ENCODE results near the gene HDC. TPM values are rescaled to one million over a fixed set of nuclear protein-coding genes. Genes with fewer than 3 reads are reported as not detected.

The HDC gene
- total RNA-seq, 1 experiment from 2014 or later = not detected

DNA sequence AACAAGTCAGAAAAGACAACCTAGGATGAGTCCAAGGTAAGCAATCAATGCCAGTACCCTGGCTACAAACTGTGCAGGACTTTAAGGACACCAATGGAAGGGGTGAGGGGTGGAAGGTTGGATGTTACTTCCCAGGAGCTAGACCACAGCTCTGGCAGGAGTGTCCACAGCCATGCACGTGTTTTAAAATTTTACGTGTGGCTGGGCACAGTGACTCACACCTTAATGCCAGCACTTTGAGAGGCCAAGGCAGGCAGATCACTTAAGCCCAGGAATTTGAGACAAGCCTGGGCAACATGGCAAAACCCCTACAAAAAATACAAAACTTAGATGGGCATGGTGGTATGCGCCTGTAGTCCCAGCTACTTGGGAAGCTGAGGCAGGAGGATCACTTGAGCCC is 14.7 kb upstream of the HDC start:
- ChIA-PET RAD21 (ENCODE audit: low non-redundant PET in 1 of 2, low total read pairs in 2 of 2, uncharacterized antibody in 2 of 2, unreplicated experiment in 2 of 2) (interaction anchor here in 1 of 2 experiments (0.6 kb wide), 1 partner anchor 505 kb away, joined by 3 read pairs; no protein-coding TSS in a partner anchor), CTCF (interaction anchor here (1.1 kb wide), 1 partner anchor 36 kb away, joined by 3 read pairs; no protein-coding TSS in a partner anchor), POLR2A (no interaction called here)
- no peaks in the 10 kb centered on the region for H3K9me2 ChIP-seq (ENCODE audit: insufficient read depth)
- H3K4me3 ChIP-seq (replicated peaks in 1 of 2; ENCODE audit: low read depth in 1 of 2, low read length in 2 of 2) = no peak overlapping the region
- no peak for ATAC-seq
- no peak overlapping the region for H3K9ac ChIP-seq (ENCODE audit: low read length)
- H4K20me1 ChIP-seq (ENCODE audit: insufficient read depth) = no peaks in the 10 kb centered on the region
- no peak overlapping the region for H2AFZ ChIP-seq (ENCODE audit: low read depth, low read length, poor library complexity, severe bottlenecking)
- no peak overlapping the region for H3K27ac ChIP-seq (ENCODE audit: low read depth, low read length)
- BruUV-seq (replicated peaks) = no TSS peak
- no peaks in the 10 kb centered on the region for H3K27me3 ChIP-seq (ENCODE audit: insufficient read depth, low read length)
- no peak overlapping the region for H3K4me2 ChIP-seq (ENCODE audit: low read length)
- H3K4me1 ChIP-seq (ENCODE audit: control insufficient read depth in 1 of 2, insufficient read depth in 2 of 2, low read length in 2 of 2) = no peaks in the 10 kb centered on the region
- no peaks in the 10 kb centered on the region for H3K36me3 ChIP-seq (ENCODE audit: control insufficient read depth in 1 of 2, insufficient read depth in 2 of 2, low read length in 2 of 2)
- H3K9me3 ChIP-seq (ENCODE audit: control insufficient read depth in 1 of 2, insufficient read depth in 1 of 2, low read depth in 1 of 2, low read length in 2 of 2) = no peaks in the 10 kb centered on the region
- no peak for DNase-seq (ENCODE audit: low read depth, low spot score)
- intact Hi-C loops (cut with micrococcal nuclease) = loop anchor here (10.0 kb wide), 1 partner anchor 65 kb away; no protein-coding TSS in a partner anchor
- no peak for TF ChIP-seq CBX3 (IDR thresholded peaks at IDR 0.05; ENCODE audit: low read depth)
- TF ChIP-seq YY1 (IDR thresholded peaks at IDR 0.05; ENCODE audit: extremely low read depth, insufficient replicate concordance, low read depth, low read length) = no peak
- no peak for TF ChIP-seq CEBPB (IDR thresholded peaks at IDR 0.05; ENCODE audit: low read depth)
- TF ChIP-seq EZH2 (IDR thresholded peaks at IDR 0.05) = no peak
- TF ChIP-seq, protein P1, sequence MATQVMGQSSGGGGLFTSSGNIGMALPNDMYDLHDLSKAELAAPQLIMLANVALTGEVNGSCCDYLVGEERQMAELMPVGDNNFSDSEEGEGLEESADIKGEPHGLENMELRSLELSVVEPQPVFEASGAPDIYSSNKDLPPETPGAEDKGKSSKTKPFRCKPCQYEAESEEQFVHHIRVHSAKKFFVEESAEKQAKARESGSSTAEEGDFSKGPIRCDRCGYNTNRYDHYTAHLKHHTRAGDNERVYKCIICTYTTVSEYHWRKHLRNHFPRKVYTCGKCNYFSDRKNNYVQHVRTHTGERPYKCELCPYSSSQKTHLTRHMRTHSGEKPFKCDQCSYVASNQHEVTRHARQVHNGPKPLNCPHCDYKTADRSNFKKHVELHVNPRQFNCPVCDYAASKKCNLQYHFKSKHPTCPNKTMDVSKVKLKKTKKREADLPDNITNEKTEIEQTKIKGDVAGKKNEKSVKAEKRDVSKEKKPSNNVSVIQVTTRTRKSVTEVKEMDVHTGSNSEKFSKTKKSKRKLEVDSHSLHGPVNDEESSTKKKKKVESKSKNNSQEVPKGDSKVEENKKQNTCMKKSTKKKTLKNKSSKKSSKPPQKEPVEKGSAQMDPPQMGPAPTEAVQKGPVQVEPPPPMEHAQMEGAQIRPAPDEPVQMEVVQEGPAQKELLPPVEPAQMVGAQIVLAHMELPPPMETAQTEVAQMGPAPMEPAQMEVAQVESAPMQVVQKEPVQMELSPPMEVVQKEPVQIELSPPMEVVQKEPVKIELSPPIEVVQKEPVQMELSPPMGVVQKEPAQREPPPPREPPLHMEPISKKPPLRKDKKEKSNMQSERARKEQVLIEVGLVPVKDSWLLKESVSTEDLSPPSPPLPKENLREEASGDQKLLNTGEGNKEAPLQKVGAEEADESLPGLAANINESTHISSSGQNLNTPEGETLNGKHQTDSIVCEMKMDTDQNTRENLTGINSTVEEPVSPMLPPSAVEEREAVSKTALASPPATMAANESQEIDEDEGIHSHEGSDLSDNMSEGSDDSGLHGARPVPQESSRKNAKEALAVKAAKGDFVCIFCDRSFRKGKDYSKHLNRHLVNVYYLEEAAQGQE (IDR thresholded peaks at IDR 0.05; ENCODE audit: low read depth) = no peak
- TF ChIP-seq, protein P2, sequence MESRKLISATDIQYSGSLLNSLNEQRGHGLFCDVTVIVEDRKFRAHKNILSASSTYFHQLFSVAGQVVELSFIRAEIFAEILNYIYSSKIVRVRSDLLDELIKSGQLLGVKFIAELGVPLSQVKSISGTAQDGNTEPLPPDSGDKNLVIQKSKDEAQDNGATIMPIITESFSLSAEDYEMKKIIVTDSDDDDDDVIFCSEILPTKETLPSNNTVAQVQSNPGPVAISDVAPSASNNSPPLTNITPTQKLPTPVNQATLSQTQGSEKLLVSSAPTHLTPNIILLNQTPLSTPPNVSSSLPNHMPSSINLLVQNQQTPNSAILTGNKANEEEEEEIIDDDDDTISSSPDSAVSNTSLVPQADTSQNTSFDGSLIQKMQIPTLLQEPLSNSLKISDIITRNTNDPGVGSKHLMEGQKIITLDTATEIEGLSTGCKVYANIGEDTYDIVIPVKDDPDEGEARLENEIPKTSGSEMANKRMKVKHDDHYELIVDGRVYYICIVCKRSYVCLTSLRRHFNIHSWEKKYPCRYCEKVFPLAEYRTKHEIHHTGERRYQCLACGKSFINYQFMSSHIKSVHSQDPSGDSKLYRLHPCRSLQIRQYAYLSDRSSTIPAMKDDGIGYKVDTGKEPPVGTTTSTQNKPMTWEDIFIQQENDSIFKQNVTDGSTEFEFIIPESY (IDR thresholded peaks at IDR 0.05; ENCODE audit: extremely low read depth, insufficient replicate concordance, low read length) = no peak
- no peak for TF ChIP-seq FOSL1 (IDR thresholded peaks at IDR 0.05; ENCODE audit: low read depth)
- TF ChIP-seq POLR2A (IDR thresholded peaks at IDR 0.05; ENCODE audit: borderline replicate concordance, extremely low read depth, insufficient read depth, insufficient read length) = no peak
- TF ChIP-seq, protein P3, sequence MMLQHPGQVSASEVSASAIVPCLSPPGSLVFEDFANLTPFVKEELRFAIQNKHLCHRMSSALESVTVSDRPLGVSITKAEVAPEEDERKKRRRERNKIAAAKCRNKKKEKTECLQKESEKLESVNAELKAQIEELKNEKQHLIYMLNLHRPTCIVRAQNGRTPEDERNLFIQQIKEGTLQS (IDR thresholded peaks at IDR 0.05) = no peak
- TF ChIP-seq JUND (IDR thresholded peaks at IDR 0.05) = no peak
- H3K79me2 ChIP-seq (ENCODE audit: insufficient read depth, low read length) = no peaks in the 10 kb centered on the region
